Measurements from ENCODE around the gene NRN1L. TPM values are rescaled to one million over a fixed set of nuclear protein-coding genes. Genes with fewer than 3 reads are reported as not detected.

NRN1L gene
- total and polyA plus RNA-seq, 2 of the 4 experiments (the other 2 are of a cell fraction), result 0.27 TPM; not detected in 1

- no peaks in the 10 kb centered on the region for H3K27me3 ChIP-seq (ENCODE audit: control insufficient read depth, insufficient read depth, low read length)
- CTCF ChIA-PET, result no interaction called here
- H2AK5ac ChIP-seq (ENCODE audit: low read depth, low read length), result peak within 1 kb of the TSS; percentile 83
- POLR2A ChIA-PET (ENCODE audit: unreplicated experiment), result no interaction called here
- H4K5ac ChIP-seq (ENCODE audit: low read depth, low read length), result peak within 1 kb of the TSS; percentile 98
- H3K18ac ChIP-seq (ENCODE audit: low read depth, low read length), result peak within 1 kb of the TSS; percentile 91
- peak within 1 kb of the TSS; percentile 76 for H3K56ac ChIP-seq (ENCODE audit: extremely low read depth, insufficient read depth, low read length)
- TF ChIP-seq POLR2A (IDR thresholded peaks at IDR 0.05; ENCODE audit: low read depth, low read length), result peak; percentile 83
- peak; percentile 92; the same call in 1 of the 2 replicates for TF ChIP-seq MAZ (IDR thresholded peaks at IDR 0.05; ENCODE audit: borderline replicate concordance, low read depth, low read length)
- no peak for TF ChIP-seq NFE2L2 (IDR thresholded peaks at IDR 0.05; ENCODE audit: low read depth, low read length)
- no peak for TF ChIP-seq SMC3 (IDR thresholded peaks at IDR 0.05; ENCODE audit: low read depth, low read length)
- TF ChIP-seq MXI1 (IDR thresholded peaks at IDR 0.05; ENCODE audit: borderline replicate concordance, low read depth, low read length), result peak; percentile 69; the same call in 1 of the 2 replicates
- peak within 1 kb of the TSS; percentile 53 for H3K4me3 ChIP-seq (ENCODE audit: insufficient read depth, low read depth, low read length)
- BruUV-seq (replicated peaks), result no TSS peak
- in situ Hi-C loops (cut with MboI; ENCODE audit: low sequenced_read_pairs) (no loop called here), intact Hi-C loops (cut with micrococcal nuclease) (loop anchor here (2.0 kb wide), 1 partner anchor 26 kb away; the partner anchor contains the start of gene EDC4), dilution Hi-C loops (cut with HindIII; ENCODE audit: low sequenced_read_pairs, unreplicated experiment) (no loop called here)
- H3K9ac ChIP-seq (ENCODE audit: low read depth, low read length), result peak within 1 kb of the TSS; percentile 95
- DNase-seq (peak; percentile 85), ATAC-seq (ENCODE audit: low read depth) (peak; percentile 76)
- H3K36me3 ChIP-seq (ENCODE audit: control insufficient read depth, insufficient read depth, low read length), result 0 out of 2 replicates have a peak, but pooled peaks cover 2% of the 10 kb centered on the region
- H4K91ac ChIP-seq (ENCODE audit: insufficient read depth, low read depth, low read length), result peak within 1 kb of the TSS; percentile 85
- peak within 1 kb of the TSS; percentile 100 for H2AK9ac ChIP-seq (replicated peaks; ENCODE audit: low read depth, low read length, poor library complexity)
- no peaks in the 10 kb centered on the region for H3K9me3 ChIP-seq (ENCODE audit: control insufficient read depth, insufficient read depth, low read length)
- peak within 1 kb of the TSS; percentile 76 for H2BK120ac ChIP-seq (ENCODE audit: low read depth, low read length)
- H4K8ac ChIP-seq (ENCODE audit: low read depth in 2 of 2, low read length in 2 of 2), result peak within 1 kb of the TSS; percentile 83 to 95
- H2AFZ ChIP-seq (replicated peaks; ENCODE audit: low read length, poor library complexity), result peak within 1 kb of the TSS; percentile 94
- peaks cover 24 to 66% of the 10 kb centered on the region in 2 experiments for H3K79me1 ChIP-seq (ENCODE audit: low read depth in 1 of 2, low read length in 2 of 2)
- peak within 1 kb of the TSS; percentile 91 for H2BK5ac ChIP-seq (ENCODE audit: low read depth, low read length, poor library complexity, severe bottlenecking)
- peak within 1 kb of the TSS; percentile 96 for H3K23ac ChIP-seq (ENCODE audit: low read depth, low read length)
- H4K20me1 ChIP-seq (ENCODE audit: insufficient read depth, low read length), result peaks cover 48% of the 10 kb centered on the region
- H3K27ac ChIP-seq (ENCODE audit: insufficient read depth, low read length), result peak within 1 kb of the TSS; percentile 98
- H3K14ac ChIP-seq (replicated peaks; ENCODE audit: low read depth, low read length), result peak within 1 kb of the TSS; percentile 91
- peak within 1 kb of the TSS; percentile 92 for H3K4ac ChIP-seq (ENCODE audit: low read depth, low read length)
- peak within 1 kb of the TSS; percentile 48; the same call in 1 of the 3 replicates for H2BK15ac ChIP-seq (ENCODE audit: low read depth, low read length)
- H2BK20ac ChIP-seq (ENCODE audit: low read depth, low read length), result peak within 1 kb of the TSS; percentile 4; the same call in 1 of the 2 replicates
- H3K9me1 ChIP-seq (ENCODE audit: insufficient read depth, low read length), result peaks cover 19% of the 10 kb centered on the region
- peaks cover 13% of the 10 kb centered on the region for H3K4me1 ChIP-seq (ENCODE audit: control insufficient read depth, insufficient read depth, low read length)
- 1% methylated on average over 23 of the region's 57 CpGs; no CpG with 5 or more reads in 1 of the 2 experiments for WGBS, 2 experiments (ENCODE audit: extremely low coverage in 2 of 2, insufficient read length in 1 of 2)
- peak within 1 kb of the TSS; percentile 96 for H3K4me2 ChIP-seq (ENCODE audit: low read depth, low read length)
Measured at GRCh38 chr16:67846320-67847063, 38.2 kb upstream of the NRN1L start, which contains the start of gene NUTF2. TSS of gene NUTF2 (plus strand) at chr16:67846933. CDS start at chr16:67865131, 18,198 bp downstream.
